ENCODE data around the gene POU6F2. TPM values are rescaled to one million over a fixed set of nuclear protein-coding genes. Genes with fewer than 3 reads are reported as not detected.

The POU6F2 gene
- total and polyA plus RNA-seq, 2 experiments from 2014 or later, result 7.2 to 7.3 TPM

- Histone ChIP-seq H2AFZ (no peak overlapping the region), H3K27ac (ENCODE audit: low read depth) (no peak overlapping the region), H3K4me3 (no peak overlapping the region), H3K27me3 (ENCODE audit: insufficient read depth) (no peaks in the 10 kb centered on the region), H3F3A (replicated peaks; ENCODE audit: low read depth) (no peaks in the 10 kb centered on the region), H4K20me1 (replicated peaks; ENCODE audit: insufficient read depth) (no peaks in the 10 kb centered on the region), H3K4me1 (ENCODE audit: insufficient read depth) (peaks cover 14% of the 10 kb centered on the region; the same call in 1 of the 2 replicates), H3K79me2 (replicated peaks; ENCODE audit: insufficient read depth) (no peaks in the 10 kb centered on the region), H3K4me2 (no peak overlapping the region), H3K36me3 (ENCODE audit: insufficient read depth) (no peaks in the 10 kb centered on the region), H3K9me2 (ENCODE audit: insufficient read depth) (no peaks in the 10 kb centered on the region)
- DNase-seq (ENCODE audit: low spot score) (no peak), ATAC-seq (no peak)
- Mint-ChIP-seq H3K9me3 (no peaks in the 10 kb centered on the region), H3K36me3 (ENCODE audit: low read depth) (no peaks in the 10 kb centered on the region), H3K27ac (no peak overlapping the region), H3K4me3 (no peak overlapping the region), H3K4me1 (peaks cover 18% of the 10 kb centered on the region; the same call in 2 of the 3 replicates), H3K27me3 (ENCODE audit: insufficient read depth, low read depth, poor library complexity) (peaks cover 4% of the 10 kb centered on the region)
- no peak for TF ChIP-seq ETS1 (IDR thresholded peaks at IDR 0.05)
- TF ChIP-seq STAT1 (IDR thresholded peaks at IDR 0.05; ENCODE audit: unreplicated experiment), result no peak
- TF ChIP-seq EZH2 (IDR thresholded peaks at IDR 0.05; ENCODE audit: low read depth, unreplicated experiment), result no peak
- no peak for TF ChIP-seq NANOG (IDR thresholded peaks at IDR 0.05; ENCODE audit: borderline replicate concordance)
- no peak for TF ChIP-seq POLR2AphosphoS5 (IDR thresholded peaks at IDR 0.05; ENCODE audit: low read depth)
- no peak for TF ChIP-seq ZNF331 (CRISPR knock-in tag; IDR thresholded peaks at IDR 0.05; ENCODE audit: low read depth)
- no peak for TF ChIP-seq EZH2phosphoT487 (IDR thresholded peaks at IDR 0.05; ENCODE audit: unreplicated experiment)
- TF ChIP-seq CTCF (conservative IDR thresholded peaks at IDR 0.05; ENCODE audit: low read depth in 2 of 2), result no peak
- TF ChIP-seq CREB1 (CRISPR knock-in tag; IDR thresholded peaks at IDR 0.05; ENCODE audit: low read depth), result no peak
- no peak for TF ChIP-seq REST (IDR thresholded peaks at IDR 0.05; ENCODE audit: unreplicated experiment)
Measured at GRCh38 chr7:39272691-39273090, 295.0 kb downstream of the POU6F2 start.

All from GM23338 (cell line).